HepG2 (cell line): Measurements from ENCODE around the gene PLCXD1. TPM values are rescaled to one million over a fixed set of nuclear protein-coding genes. Genes with fewer than 3 reads are reported as not detected.

ENCODE experiments used
- ARNTL ChIP-seq: sonication (generic); formaldehyde crosslinking; IDR thresholded peaks from 2 replicates; pipeline ENCODE4 v1.4.0; 2020; ENCODE audit warnings: mild to moderate bottlenecking, missing genetic modification reagents
- ATM ChIP-seq: fragments of 450-650 bp; IDR thresholded peaks from 2 replicates; pipeline ENCODE4 v1.7.1; 2017; ENCODE audit warnings: mild to moderate bottlenecking, borderline replicate concordance
- CC2D1A ChIP-seq: sonication (generic); formaldehyde crosslinking; IDR thresholded peaks from 2 replicates; pipeline ENCODE4 v1.8.1; 2023; ENCODE audit warnings: mild to moderate bottlenecking, missing genetic modification reagents
- FOXA1 ChIP-seq, 2 experiments: fragments of 450-650 bp in 1 of 2; sonication (generic) in 1 of 2; formaldehyde crosslinking in 1 of 2; IDR thresholded peaks; 2 replicates each; pipeline versions ENCODE4 v1.4.0 to v1.6.1; 2016 to 2020; ENCODE audit warnings: missing genetic modification reagents in 1 of 2
- HHEX ChIP-seq: IDR thresholded peaks from 2 replicates; pipeline ENCODE4 v1.6.1; 2016; ENCODE audit warnings: control low read depth
- MIER3 ChIP-seq: IDR thresholded peaks from 2 replicates; pipeline ENCODE4 v1.6.1; 2016; ENCODE audit warnings: missing compliant biosample characterization, borderline replicate concordance
- RNF2 ChIP-seq: fragments of 450-650 bp; conservative IDR thresholded peaks from 2 replicates; pipeline ENCODE4 v1.6.1; 2016; ENCODE audit warnings: low read depth
- SRSF1 ChIP-seq: fragments of 200-400 bp; formaldehyde crosslinking; optimal IDR thresholded peaks from 2 replicates; pipeline ENCODE3; 2017; ENCODE audit warnings: mild to moderate bottlenecking, low read depth, low read length, moderate library complexity
- YY1 ChIP-seq: IDR thresholded peaks from 2 replicates; pipeline ENCODE4 v1.6.1; 2011; ENCODE audit warnings: low read length, low read depth, moderate library complexity, mild to moderate bottlenecking; ENCODE audit not compliant: insufficient read depth, insufficient replicate concordance
- ZKSCAN8 ChIP-seq: IDR thresholded peaks from 2 replicates; pipeline ENCODE4 v1.6.1; 2016; ENCODE audit warnings: borderline replicate concordance, missing genetic modification reagents, missing compliant biosample characterization
- ZMYM3 ChIP-seq: sonication (generic); formaldehyde crosslinking; IDR thresholded peaks from 2 replicates; pipeline ENCODE4 v1.5.1; 2020; ENCODE audit warnings: mild to moderate bottlenecking, missing genetic modification reagents
- ZMYM4 ChIP-seq: sonication (generic); formaldehyde crosslinking; IDR thresholded peaks from 2 replicates; pipeline ENCODE4 v1.8.1; 2023; ENCODE audit warnings: mild to moderate bottlenecking, missing genetic modification reagents
- ZNF121 ChIP-seq: sonication (generic); formaldehyde crosslinking; IDR thresholded peaks from 2 replicates; pipeline ENCODE4 v1.5.0; 2020; ENCODE audit warnings: mild to moderate bottlenecking, missing genetic modification reagents
- ZNF235 ChIP-seq: sonication (generic); formaldehyde crosslinking; IDR thresholded peaks from 2 replicates; pipeline ENCODE4 v1.8.1; 2023; ENCODE audit warnings: mild to moderate bottlenecking, missing genetic modification reagents, borderline replicate concordance
- ZNF34 ChIP-seq: sonication (generic); formaldehyde crosslinking; IDR thresholded peaks from 2 replicates; pipeline ENCODE4 v1.4.0; 2020; ENCODE audit warnings: mild to moderate bottlenecking, missing genetic modification reagents, borderline replicate concordance
- ZNF430 ChIP-seq: sonication (generic); formaldehyde crosslinking; IDR thresholded peaks from 2 replicates; pipeline ENCODE4 v1.9.0; 2021; ENCODE audit warnings: mild to moderate bottlenecking, missing genetic modification reagents
- ZNF780A ChIP-seq: sonication (generic); formaldehyde crosslinking; IDR thresholded peaks from 2 replicates; pipeline ENCODE4 v1.8.0; 2022; ENCODE audit warnings: mild to moderate bottlenecking, missing genetic modification reagents, moderate library complexity
- polyA plus RNA-seq, 8 experiments: library from polyadenylated mRNA; depleted of rRNA in 3 of 8; stranded (reverse) in 7 of 8; unstranded in 1 of 8; fragments of >200 nt; fragmentation: Illumina TruSeq in 4 of 8; extraction: Trizol in 4 of 8; gene quantifications; 2 replicates each; pipeline versions ENCODE4 v1.2.1 to v1.2.3, GENCODE V29; 2011 to 2016; ENCODE audit warnings: low read depth in 4 of 8, missing spikeins in 1 of 8, mixed read lengths in 1 of 8; ENCODE audit not compliant: insufficient read depth in 1 of 8
- total RNA-seq, 5 experiments: library from RNA; depleted of rRNA; stranded (reverse); fragments of >200 nt; fragmentation: Illumina TruSeq; extraction: Trizol; gene quantifications; 2 replicates each; pipeline ENCODE4 v1.2.3, GENCODE V29; 2016; ENCODE audit warnings: low read depth in 1 of 5
- TF ChIP-seq, protein P1 (sequence below): sonication (generic); formaldehyde crosslinking; IDR thresholded peaks from 2 replicates; pipeline ENCODE4 v1.5.0; 2020; ENCODE audit warnings: missing genetic modification reagents
- TF ChIP-seq, protein P2 (sequence below): sonication (generic); formaldehyde crosslinking; IDR thresholded peaks from 2 replicates; pipeline ENCODE4 v1.4.0; 2020; ENCODE audit warnings: mild to moderate bottlenecking, missing genetic modification reagents
- TF ChIP-seq, protein P3 (sequence below): sonication (generic); formaldehyde crosslinking; IDR thresholded peaks from 2 replicates; pipeline ENCODE4 v1.5.0; 2020; ENCODE audit warnings: mild to moderate bottlenecking, missing genetic modification reagents, moderate library complexity
- TF ChIP-seq, protein P4 (sequence below): sonication (generic); formaldehyde crosslinking; IDR thresholded peaks from 2 replicates; pipeline ENCODE4 v1.5.0; 2020; ENCODE audit warnings: missing genetic modification reagents, mild to moderate bottlenecking, borderline replicate concordance
- TF ChIP-seq, protein P5 (sequence below): sonication (generic); formaldehyde crosslinking; IDR thresholded peaks from 2 replicates; pipeline ENCODE4 v1.5.0; 2020; ENCODE audit warnings: missing genetic modification reagents

PLCXD1 gene
- total and polyA plus RNA-seq, 2 of the 13 experiments (the other 11 are each of a cell fraction or from before 2014, with no cell fraction given), result 87.7 to 153 TPM

DNA sequence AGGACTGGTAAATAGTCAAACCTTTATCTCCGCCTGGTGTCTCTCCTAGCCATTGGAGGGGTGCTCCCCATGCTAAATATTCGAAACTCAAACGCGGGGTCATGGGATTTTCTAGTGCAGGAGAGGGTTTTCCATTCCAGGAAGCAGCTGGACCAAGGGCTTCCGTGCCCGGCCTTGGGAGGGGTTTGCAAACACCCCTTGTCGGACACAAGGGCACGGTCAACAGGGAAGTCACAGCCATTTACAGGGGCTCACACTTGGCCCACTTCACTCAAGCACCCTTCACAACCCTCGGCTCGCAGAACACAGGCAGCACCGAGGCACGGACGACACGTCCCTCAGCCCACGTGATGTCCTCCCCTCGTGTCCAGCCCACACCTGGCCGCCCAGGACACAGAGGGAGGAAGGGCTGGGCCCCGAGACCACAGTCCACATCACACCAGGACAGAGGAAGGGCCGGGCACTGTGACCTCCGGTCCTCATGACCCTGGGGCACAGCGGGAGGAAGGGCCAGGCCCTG is 10.3 kb upstream of the PLCXD1 start (continued):
- no peak for TF ChIP-seq YY1
- no peak for TF ChIP-seq ZNF121
- peak; percentile 70 for TF ChIP-seq ZMYM3
- TF ChIP-seq, protein P1, sequence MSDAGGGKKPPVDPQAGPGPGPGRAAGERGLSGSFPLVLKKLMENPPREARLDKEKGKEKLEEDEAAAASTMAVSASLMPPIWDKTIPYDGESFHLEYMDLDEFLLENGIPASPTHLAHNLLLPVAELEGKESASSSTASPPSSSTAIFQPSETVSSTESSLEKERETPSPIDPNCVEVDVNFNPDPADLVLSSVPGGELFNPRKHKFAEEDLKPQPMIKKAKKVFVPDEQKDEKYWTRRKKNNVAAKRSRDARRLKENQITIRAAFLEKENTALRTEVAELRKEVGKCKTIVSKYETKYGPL (CRISPR knock-in tag), result no peak
- TF ChIP-seq ATM, result no peak
- TF ChIP-seq RNF2, result no peak
- TF ChIP-seq ZNF780A (CRISPR knock-in tag), result no peak
- TF ChIP-seq ARNTL (CRISPR knock-in tag), result peak; percentile 90
- TF ChIP-seq, protein P2, sequence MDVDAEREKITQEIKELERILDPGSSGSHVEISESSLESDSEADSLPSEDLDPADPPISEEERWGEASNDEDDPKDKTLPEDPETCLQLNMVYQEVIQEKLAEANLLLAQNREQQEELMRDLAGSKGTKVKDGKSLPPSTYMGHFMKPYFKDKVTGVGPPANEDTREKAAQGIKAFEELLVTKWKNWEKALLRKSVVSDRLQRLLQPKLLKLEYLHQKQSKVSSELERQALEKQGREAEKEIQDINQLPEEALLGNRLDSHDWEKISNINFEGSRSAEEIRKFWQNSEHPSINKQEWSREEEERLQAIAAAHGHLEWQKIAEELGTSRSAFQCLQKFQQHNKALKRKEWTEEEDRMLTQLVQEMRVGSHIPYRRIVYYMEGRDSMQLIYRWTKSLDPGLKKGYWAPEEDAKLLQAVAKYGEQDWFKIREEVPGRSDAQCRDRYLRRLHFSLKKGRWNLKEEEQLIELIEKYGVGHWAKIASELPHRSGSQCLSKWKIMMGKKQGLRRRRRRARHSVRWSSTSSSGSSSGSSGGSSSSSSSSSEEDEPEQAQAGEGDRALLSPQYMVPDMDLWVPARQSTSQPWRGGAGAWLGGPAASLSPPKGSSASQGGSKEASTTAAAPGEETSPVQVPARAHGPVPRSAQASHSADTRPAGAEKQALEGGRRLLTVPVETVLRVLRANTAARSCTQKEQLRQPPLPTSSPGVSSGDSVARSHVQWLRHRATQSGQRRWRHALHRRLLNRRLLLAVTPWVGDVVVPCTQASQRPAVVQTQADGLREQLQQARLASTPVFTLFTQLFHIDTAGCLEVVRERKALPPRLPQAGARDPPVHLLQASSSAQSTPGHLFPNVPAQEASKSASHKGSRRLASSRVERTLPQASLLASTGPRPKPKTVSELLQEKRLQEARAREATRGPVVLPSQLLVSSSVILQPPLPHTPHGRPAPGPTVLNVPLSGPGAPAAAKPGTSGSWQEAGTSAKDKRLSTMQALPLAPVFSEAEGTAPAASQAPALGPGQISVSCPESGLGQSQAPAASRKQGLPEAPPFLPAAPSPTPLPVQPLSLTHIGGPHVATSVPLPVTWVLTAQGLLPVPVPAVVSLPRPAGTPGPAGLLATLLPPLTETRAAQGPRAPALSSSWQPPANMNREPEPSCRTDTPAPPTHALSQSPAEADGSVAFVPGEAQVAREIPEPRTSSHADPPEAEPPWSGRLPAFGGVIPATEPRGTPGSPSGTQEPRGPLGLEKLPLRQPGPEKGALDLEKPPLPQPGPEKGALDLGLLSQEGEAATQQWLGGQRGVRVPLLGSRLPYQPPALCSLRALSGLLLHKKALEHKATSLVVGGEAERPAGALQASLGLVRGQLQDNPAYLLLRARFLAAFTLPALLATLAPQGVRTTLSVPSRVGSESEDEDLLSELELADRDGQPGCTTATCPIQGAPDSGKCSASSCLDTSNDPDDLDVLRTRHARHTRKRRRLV (CRISPR knock-in tag), result no peak
- no peak for TF ChIP-seq FOXA1 (IDR thresholded peaks at IDR 0.05)
- peak; percentile 5; the same call in 1 of the 2 replicates for TF ChIP-seq FOXA1 (CRISPR knock-in tag; IDR thresholded peaks at IDR 0.05)
- TF ChIP-seq SRSF1, result no peak
- no peak for TF ChIP-seq ZNF235 (CRISPR knock-in tag)
- TF ChIP-seq, protein P3, sequence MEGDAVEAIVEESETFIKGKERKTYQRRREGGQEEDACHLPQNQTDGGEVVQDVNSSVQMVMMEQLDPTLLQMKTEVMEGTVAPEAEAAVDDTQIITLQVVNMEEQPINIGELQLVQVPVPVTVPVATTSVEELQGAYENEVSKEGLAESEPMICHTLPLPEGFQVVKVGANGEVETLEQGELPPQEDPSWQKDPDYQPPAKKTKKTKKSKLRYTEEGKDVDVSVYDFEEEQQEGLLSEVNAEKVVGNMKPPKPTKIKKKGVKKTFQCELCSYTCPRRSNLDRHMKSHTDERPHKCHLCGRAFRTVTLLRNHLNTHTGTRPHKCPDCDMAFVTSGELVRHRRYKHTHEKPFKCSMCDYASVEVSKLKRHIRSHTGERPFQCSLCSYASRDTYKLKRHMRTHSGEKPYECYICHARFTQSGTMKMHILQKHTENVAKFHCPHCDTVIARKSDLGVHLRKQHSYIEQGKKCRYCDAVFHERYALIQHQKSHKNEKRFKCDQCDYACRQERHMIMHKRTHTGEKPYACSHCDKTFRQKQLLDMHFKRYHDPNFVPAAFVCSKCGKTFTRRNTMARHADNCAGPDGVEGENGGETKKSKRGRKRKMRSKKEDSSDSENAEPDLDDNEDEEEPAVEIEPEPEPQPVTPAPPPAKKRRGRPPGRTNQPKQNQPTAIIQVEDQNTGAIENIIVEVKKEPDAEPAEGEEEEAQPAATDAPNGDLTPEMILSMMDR (CRISPR knock-in tag), result no peak
- TF ChIP-seq MIER3 (CRISPR knock-in tag), result peak; percentile 71; the same call in 1 of the 2 replicates
- TF ChIP-seq, protein P4, sequence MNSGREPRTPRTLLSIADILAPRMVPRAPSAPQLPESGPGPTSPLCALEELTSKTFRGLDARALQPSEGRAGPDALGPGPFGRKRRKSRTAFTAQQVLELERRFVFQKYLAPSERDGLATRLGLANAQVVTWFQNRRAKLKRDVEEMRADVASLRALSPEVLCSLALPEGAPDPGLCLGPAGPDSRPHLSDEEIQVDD (CRISPR knock-in tag), result peak; percentile 31; the same call in 1 of the 2 replicates
- no peak for TF ChIP-seq ZNF430 (CRISPR knock-in tag)
- no peak for TF ChIP-seq ZNF34
- 0 out of 2 replicates have a peak, but pooled peaks have one; percentile 35 for TF ChIP-seq ZKSCAN8 (CRISPR knock-in tag)
- TF ChIP-seq, protein P5, sequence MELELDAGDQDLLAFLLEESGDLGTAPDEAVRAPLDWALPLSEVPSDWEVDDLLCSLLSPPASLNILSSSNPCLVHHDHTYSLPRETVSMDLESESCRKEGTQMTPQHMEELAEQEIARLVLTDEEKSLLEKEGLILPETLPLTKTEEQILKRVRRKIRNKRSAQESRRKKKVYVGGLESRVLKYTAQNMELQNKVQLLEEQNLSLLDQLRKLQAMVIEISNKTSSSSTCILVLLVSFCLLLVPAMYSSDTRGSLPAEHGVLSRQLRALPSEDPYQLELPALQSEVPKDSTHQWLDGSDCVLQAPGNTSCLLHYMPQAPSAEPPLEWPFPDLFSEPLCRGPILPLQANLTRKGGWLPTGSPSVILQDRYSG (CRISPR knock-in tag), result no peak
- TF ChIP-seq HHEX, result no peak
- no peak for TF ChIP-seq CC2D1A (CRISPR knock-in tag)
- TF ChIP-seq ZMYM4 (CRISPR knock-in tag), result 0 out of 2 replicates have a peak, but pooled peaks have one; percentile 23
